Measurements from ENCODE around the gene ASB11.
"Not testable (repeated sequence)": the region's sequence is repeated elsewhere in the genome, so short reads cannot be mapped to it uniquely, and the experiment has no call there.

The ASB11 gene

DNA sequence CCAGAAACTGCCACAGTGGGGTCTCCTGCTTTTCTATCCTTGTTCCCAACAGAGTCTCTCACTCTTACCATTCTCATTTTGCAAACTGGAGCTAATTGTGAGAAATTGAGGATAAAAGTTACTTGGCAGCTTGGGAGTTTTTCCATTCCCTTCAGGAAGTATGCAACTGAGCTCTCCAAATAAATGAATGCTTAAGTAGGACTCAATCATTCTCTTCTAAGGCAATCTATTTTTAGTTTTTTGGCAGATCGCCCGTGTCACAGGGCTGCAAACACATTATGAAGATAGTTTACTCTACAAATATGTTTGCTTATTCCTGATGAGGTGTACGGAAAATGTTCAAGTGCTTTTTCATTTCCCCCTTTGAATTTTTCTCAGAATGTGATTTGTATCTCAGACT lies 5.3 kb downstream of the ASB11 start:
- Histone ChIP-seq H3K9me3 (no peaks in the 10 kb centered on the region), H3K4me3 (ENCODE audit: low read depth in 1 of 2, low read length in 1 of 2) (no peak overlapping the region), H3K36me3 (no peaks in the 10 kb centered on the region), H3K27ac (no peak overlapping the region), H3K4me1 (ENCODE audit: control insufficient read depth in 1 of 2, insufficient read depth in 1 of 2, low read depth in 1 of 2, low read length in 1 of 2) (no peaks in the 10 kb centered on the region), H3K27me3 (no peaks in the 10 kb centered on the region)
- TF ChIP-seq, protein P1, sequence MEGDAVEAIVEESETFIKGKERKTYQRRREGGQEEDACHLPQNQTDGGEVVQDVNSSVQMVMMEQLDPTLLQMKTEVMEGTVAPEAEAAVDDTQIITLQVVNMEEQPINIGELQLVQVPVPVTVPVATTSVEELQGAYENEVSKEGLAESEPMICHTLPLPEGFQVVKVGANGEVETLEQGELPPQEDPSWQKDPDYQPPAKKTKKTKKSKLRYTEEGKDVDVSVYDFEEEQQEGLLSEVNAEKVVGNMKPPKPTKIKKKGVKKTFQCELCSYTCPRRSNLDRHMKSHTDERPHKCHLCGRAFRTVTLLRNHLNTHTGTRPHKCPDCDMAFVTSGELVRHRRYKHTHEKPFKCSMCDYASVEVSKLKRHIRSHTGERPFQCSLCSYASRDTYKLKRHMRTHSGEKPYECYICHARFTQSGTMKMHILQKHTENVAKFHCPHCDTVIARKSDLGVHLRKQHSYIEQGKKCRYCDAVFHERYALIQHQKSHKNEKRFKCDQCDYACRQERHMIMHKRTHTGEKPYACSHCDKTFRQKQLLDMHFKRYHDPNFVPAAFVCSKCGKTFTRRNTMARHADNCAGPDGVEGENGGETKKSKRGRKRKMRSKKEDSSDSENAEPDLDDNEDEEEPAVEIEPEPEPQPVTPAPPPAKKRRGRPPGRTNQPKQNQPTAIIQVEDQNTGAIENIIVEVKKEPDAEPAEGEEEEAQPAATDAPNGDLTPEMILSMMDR (IDR thresholded peaks at IDR 0.05) = no peak

GRCh38 chrX:15305899-15306298 lies 9.5 kb downstream of the ASB11 start:
- not testable (repeated sequence) for H3K4me3 ChIP-seq (ENCODE audit: low read depth in 1 of 2, low read length in 1 of 2); H3K36me3 ChIP-seq; H3K9me3 ChIP-seq; H3K27me3 ChIP-seq; H3K4me1 ChIP-seq (ENCODE audit: control insufficient read depth in 1 of 2, insufficient read depth in 1 of 2, low read depth in 1 of 2, low read length in 1 of 2); H3K27ac ChIP-seq

- Histone ChIP-seq H3K36me3 (no peaks in the 10 kb centered on the region), H3K9me3 (no peaks in the 10 kb centered on the region)
These were observed 13.5 kb downstream of the ASB11 start for GRCh38 chrX:15301924-15302323.

GRCh38 chrX:15299941-15300851 lies 15.2 kb downstream of the ASB11 start:
- TF ChIP-seq, protein P1 (IDR thresholded peaks at IDR 0.05) = no peak
- H3K4me3 ChIP-seq (ENCODE audit: low read depth in 1 of 2, low read length in 1 of 2) = no peak overlapping the region
- H3K36me3 ChIP-seq = no peaks in the 10 kb centered on the region
- peaks cover 0 to 5% of the 10 kb centered on the region in 2 experiments for H3K4me1 ChIP-seq (ENCODE audit: control insufficient read depth in 1 of 2, insufficient read depth in 1 of 2, low read depth in 1 of 2, low read length in 1 of 2)
- no peaks in the 10 kb centered on the region for H3K9me3 ChIP-seq
- H3K27me3 ChIP-seq = no peaks in the 10 kb centered on the region
- no peak overlapping the region for H3K27ac ChIP-seq

More at GRCh38 chrX:15301924-15302323, 13.5 kb downstream of the ASB11 start:
- H3K4me1 ChIP-seq (ENCODE audit: control insufficient read depth in 1 of 2, insufficient read depth in 1 of 2, low read depth in 1 of 2, low read length in 1 of 2) = peaks cover 0 to 5% of the 10 kb centered on the region in 2 experiments
- H3K27me3 ChIP-seq = no peaks in the 10 kb centered on the region
- H3K4me3 ChIP-seq (ENCODE audit: low read depth in 1 of 2, low read length in 1 of 2) = no peak overlapping the region
- TF ChIP-seq, protein P1 (IDR thresholded peaks at IDR 0.05) = no peak
- no peak overlapping the region for H3K27ac ChIP-seq

- TF ChIP-seq, protein P1 (IDR thresholded peaks at IDR 0.05) = no peak
- Histone ChIP-seq H3K36me3 (no peaks in the 10 kb centered on the region), H3K27me3 (no peaks in the 10 kb centered on the region), H3K9me3 (no peaks in the 10 kb centered on the region), H3K4me1 (ENCODE audit: control insufficient read depth in 1 of 2, insufficient read depth in 1 of 2, low read depth in 1 of 2, low read length in 1 of 2) (peaks cover 0 to 5% of the 10 kb centered on the region in 2 experiments), H3K27ac (no peak overlapping the region), H3K4me3 (ENCODE audit: low read depth in 1 of 2, low read length in 1 of 2) (no peak overlapping the region)
These were observed 16.7 kb downstream of the ASB11 start for GRCh38 chrX:15298780-15299179.

DNA sequence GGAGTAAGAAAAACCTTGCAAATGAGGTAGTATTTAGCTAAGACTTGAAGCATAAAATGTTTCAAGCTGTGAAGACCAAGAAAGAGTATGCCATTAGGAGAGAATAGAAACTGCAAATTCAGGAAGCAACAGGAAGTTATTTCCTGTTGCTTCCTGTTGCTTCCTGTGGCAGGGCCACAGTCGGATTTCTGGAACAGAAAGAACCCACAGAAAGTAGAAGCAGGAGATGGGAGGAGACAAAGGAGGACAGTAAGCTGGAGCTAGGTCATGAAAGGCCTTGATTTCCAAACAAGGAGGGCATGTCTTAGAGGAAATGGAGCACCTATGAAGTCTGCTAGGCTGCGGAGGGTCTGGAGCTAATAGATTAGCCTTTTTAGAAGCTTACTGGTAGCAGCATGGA lies 17.2 kb downstream of the ASB11 start:
- Histone ChIP-seq H3K9me3 (no peaks in the 10 kb centered on the region), H3K27me3 (no peaks in the 10 kb centered on the region), H3K4me3 (ENCODE audit: low read depth in 1 of 2, low read length in 1 of 2) (no peak overlapping the region), H3K36me3 (no peaks in the 10 kb centered on the region), H3K4me1 (ENCODE audit: control insufficient read depth in 1 of 2, insufficient read depth in 1 of 2, low read depth in 1 of 2, low read length in 1 of 2) (peaks cover 0 to 5% of the 10 kb centered on the region in 2 experiments), H3K27ac (no peak overlapping the region)
- TF ChIP-seq, protein P1 (IDR thresholded peaks at IDR 0.05) = no peak

All from neutrophil (primary cell).